Measurements from ENCODE around the gene ADORA2B.

DNA sequence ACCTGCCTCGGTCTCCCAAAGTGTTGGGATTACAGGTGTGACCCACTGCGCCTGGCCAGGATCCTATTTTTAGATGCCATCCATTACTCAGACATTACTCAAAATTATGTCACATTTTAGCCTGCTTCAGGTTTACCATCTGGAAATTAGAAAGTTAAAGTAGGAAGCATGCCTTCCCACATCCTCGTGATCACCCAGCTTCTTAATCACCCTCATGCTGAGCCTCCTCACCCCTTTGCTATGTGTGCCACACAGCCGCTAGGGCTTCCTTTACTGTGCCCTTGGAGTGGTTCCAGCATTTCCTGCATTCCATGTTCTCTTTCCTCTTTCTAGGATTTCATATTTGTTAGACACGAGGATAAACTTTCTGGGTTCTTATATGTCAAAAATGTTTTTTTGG lies 9.3 kb downstream of the ADORA2B start:
- TF ChIP-seq, protein P1, sequence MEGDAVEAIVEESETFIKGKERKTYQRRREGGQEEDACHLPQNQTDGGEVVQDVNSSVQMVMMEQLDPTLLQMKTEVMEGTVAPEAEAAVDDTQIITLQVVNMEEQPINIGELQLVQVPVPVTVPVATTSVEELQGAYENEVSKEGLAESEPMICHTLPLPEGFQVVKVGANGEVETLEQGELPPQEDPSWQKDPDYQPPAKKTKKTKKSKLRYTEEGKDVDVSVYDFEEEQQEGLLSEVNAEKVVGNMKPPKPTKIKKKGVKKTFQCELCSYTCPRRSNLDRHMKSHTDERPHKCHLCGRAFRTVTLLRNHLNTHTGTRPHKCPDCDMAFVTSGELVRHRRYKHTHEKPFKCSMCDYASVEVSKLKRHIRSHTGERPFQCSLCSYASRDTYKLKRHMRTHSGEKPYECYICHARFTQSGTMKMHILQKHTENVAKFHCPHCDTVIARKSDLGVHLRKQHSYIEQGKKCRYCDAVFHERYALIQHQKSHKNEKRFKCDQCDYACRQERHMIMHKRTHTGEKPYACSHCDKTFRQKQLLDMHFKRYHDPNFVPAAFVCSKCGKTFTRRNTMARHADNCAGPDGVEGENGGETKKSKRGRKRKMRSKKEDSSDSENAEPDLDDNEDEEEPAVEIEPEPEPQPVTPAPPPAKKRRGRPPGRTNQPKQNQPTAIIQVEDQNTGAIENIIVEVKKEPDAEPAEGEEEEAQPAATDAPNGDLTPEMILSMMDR (IDR thresholded peaks at IDR 0.05): no peak
- no peak for TF ChIP-seq EZH2phosphoT487 (IDR thresholded peaks at IDR 0.05)
- TF ChIP-seq EZH2 (IDR thresholded peaks at IDR 0.05): no peak

All from neural progenitor cell (in vitro differentiated cells).